NT2/D1 (cell line): ENCODE measurements around the gene CDH22.

Experiments used
- SUZ12 ChIP-seq: IDR thresholded peaks from 2 replicates; pipeline ENCODE4 v1.6.1; 2011; ENCODE audit not compliant: insufficient read length, insufficient read depth; ENCODE audit errors: extremely low read depth
- YY1 ChIP-seq: IDR thresholded peaks from 2 replicates; pipeline ENCODE4 v1.6.1; 2011; ENCODE audit not compliant: insufficient read length, insufficient read depth

- TF ChIP-seq YY1, result no peak
- TF ChIP-seq SUZ12, result no peak
These were observed 89.6 kb downstream of the CDH22 start for GRCh38 chr20:46218656-46219055.
